ENCODE measurements around the gene KAZN. TPM values are rescaled to one million over a fixed set of nuclear protein-coding genes. Genes with fewer than 3 reads are reported as not detected.

KAZN gene
- total and polyA plus RNA-seq, 9 donors, result 10.1 to 56.4 (median 27.9) TPM

DNA sequence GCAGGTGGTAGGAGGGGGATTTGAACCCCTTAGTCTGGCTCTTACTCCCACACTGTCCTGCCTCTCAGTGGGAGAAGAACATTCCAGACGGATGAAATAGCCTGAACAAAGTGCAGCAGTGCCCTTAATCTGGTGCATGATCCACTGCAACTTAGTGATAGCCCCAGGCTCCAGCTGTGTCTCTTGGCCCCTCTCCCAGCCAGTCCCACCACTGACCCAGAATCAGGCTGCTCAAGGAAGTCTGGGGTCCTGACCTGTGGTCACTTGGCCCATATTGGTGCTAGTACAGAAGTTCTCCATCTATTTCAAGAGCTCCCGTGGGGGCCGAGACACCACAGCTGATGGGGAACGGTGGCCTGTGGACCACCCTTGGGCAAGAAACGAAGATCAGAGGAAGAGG is 255.0 kb downstream of the KAZN start:
- Histone ChIP-seq H3K9me3 (no peaks in the 10 kb centered on the region), H3K27me3 (no peaks in the 10 kb centered on the region), H3K36me3 (no peaks in the 10 kb centered on the region), H3K4me3 (no peak overlapping the region), H3K27ac (no peak overlapping the region), H3K4me1 (ENCODE audit: insufficient read depth) (no peaks in the 10 kb centered on the region)
- TF ChIP-seq POLR2A (IDR thresholded peaks at IDR 0.05), result no peak
- no peak for TF ChIP-seq EP300 (IDR thresholded peaks at IDR 0.05)
- TF ChIP-seq, protein P1, sequence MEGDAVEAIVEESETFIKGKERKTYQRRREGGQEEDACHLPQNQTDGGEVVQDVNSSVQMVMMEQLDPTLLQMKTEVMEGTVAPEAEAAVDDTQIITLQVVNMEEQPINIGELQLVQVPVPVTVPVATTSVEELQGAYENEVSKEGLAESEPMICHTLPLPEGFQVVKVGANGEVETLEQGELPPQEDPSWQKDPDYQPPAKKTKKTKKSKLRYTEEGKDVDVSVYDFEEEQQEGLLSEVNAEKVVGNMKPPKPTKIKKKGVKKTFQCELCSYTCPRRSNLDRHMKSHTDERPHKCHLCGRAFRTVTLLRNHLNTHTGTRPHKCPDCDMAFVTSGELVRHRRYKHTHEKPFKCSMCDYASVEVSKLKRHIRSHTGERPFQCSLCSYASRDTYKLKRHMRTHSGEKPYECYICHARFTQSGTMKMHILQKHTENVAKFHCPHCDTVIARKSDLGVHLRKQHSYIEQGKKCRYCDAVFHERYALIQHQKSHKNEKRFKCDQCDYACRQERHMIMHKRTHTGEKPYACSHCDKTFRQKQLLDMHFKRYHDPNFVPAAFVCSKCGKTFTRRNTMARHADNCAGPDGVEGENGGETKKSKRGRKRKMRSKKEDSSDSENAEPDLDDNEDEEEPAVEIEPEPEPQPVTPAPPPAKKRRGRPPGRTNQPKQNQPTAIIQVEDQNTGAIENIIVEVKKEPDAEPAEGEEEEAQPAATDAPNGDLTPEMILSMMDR (IDR thresholded peaks at IDR 0.05), result no peak
- no peak for DNase-seq
- intact Hi-C loops (cut with DNase I), result no loop called here
- WGBS, 3 donors, result 63 to 78% (median 69%) methylated on average over 5 of the region's 5 CpGs

DNA sequence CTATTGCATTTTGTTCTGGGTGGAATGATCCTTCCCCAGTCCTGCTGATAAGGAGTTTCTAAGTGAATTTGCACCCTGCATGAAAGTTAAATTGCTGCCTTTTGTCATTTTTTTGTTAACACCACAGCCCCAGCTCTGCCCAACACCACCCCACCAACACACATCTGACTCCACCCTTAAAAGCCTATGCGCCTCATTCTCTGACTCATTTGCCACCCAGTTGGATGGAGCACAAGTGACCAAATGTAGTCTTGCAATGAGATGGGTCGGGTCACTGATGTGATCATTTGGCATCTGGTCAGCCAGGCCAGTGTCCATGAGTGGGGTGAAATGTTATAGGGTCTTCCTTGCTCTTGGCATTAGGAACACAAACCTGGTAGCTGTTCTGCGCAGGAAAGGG is 256.8 kb downstream of the KAZN start:
- intact Hi-C loops (cut with DNase I), result no loop called here
- Histone ChIP-seq H3K4me1 (ENCODE audit: insufficient read depth) (no peaks in the 10 kb centered on the region), H3K27ac (no peak overlapping the region), H3K36me3 (no peaks in the 10 kb centered on the region), H3K27me3 (no peaks in the 10 kb centered on the region), H3K4me3 (no peak overlapping the region), H3K9me3 (no peaks in the 10 kb centered on the region)
- no peak for DNase-seq
- 73 to 91% (median 90%) methylated on average over 3 of the region's 3 CpGs for WGBS, 3 donors
- TF ChIP-seq EP300 (IDR thresholded peaks at IDR 0.05), result no peak
- no peak for TF ChIP-seq POLR2A (IDR thresholded peaks at IDR 0.05)
- TF ChIP-seq, protein P1 (IDR thresholded peaks at IDR 0.05), result no peak

DNA sequence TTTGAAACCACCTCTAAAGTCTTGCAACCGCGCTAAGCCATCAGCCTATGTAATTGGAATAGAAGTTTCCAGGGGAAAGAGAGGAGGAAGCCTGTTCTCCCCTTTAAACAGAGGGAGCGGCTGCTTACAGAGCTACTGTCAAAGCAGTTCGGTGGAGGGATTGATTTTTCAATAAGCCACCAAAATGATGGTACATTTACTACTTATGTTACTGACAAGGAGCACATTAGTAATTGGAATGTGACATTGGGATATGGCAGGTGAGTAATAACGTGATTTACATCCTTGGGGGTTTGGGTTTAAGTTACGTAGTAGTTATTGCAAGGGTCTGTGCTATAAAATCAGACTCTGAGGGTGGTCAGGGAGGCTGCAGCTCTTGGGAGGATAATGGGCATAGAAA is 257.3 kb downstream of the KAZN start:
- WGBS, 3 donors, result 89 to 92% (median 91%) methylated on average over 6 of the region's 6 CpGs
- H3K4me3 ChIP-seq, result no peak overlapping the region
- no peaks in the 10 kb centered on the region for H3K4me1 ChIP-seq (ENCODE audit: insufficient read depth)
- no peak overlapping the region for H3K27ac ChIP-seq
- no peaks in the 10 kb centered on the region for H3K9me3 ChIP-seq
- DNase-seq, result no peak
- intact Hi-C loops (cut with DNase I), result no loop called here
- no peaks in the 10 kb centered on the region for H3K27me3 ChIP-seq
- TF ChIP-seq, protein P1 (IDR thresholded peaks at IDR 0.05), result no peak
- TF ChIP-seq EP300 (IDR thresholded peaks at IDR 0.05) (no peak), POLR2A (IDR thresholded peaks at IDR 0.05) (no peak)
- H3K36me3 ChIP-seq, result no peaks in the 10 kb centered on the region

DNA sequence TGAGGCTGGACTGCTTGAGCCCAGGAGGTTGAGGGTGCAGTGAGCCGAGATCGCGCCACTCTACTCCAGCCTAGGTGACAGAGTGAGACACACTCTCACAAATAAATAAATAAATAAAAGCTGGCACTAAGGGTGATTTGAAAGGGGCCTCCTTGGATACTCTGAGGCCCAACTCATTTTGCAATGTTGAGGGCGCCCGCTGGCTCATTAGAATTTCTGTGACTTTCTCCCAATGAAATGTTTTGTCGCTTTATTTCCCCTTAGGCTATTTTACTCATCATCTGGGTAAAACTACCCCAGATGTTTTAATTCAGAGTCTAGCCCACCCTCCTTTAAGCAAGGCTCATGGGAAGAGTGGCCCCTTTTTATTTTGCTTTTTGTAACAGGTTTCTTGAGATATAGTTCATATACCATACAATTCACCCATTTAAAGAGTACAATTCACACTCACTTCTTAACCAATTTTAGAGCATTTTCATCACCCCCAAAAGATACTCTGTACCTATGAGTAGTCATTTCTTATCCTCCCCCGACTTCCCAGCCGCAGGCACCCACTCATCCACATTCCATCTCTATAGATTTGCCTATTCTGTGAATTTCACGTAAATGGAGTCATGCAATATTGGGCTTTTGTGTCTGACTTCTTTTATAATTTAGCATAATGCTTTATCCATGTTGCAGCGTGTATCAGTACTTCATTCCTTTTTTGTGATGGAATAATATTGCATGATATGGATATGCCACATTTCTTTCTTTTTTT is 259.1 kb downstream of the KAZN start:
- DNase-seq, result no peak
- Histone ChIP-seq H3K9me3 (no peaks in the 10 kb centered on the region), H3K27me3 (no peaks in the 10 kb centered on the region), H3K4me1 (ENCODE audit: insufficient read depth) (no peaks in the 10 kb centered on the region), H3K4me3 (no peak overlapping the region), H3K36me3 (no peaks in the 10 kb centered on the region), H3K27ac (no peak overlapping the region)
- intact Hi-C loops (cut with DNase I), result no loop called here
- no peak for TF ChIP-seq EP300 (IDR thresholded peaks at IDR 0.05)
- TF ChIP-seq, protein P1 (IDR thresholded peaks at IDR 0.05), result no peak
- TF ChIP-seq POLR2A (IDR thresholded peaks at IDR 0.05), result no peak
- 95 to 96% (median 96%) methylated on average over 10 of the region's 10 CpGs for WGBS, 3 donors
